ENCODE data around the gene LCORL. TPM values are rescaled to one million over a fixed set of nuclear protein-coding genes. Genes with fewer than 3 reads are reported as not detected.

The LCORL gene
- total and polyA plus RNA-seq, 2 of the 4 experiments (the other 2 are of a cell fraction): 2.1 to 5.0 TPM

- no peak overlapping the region for H2BK20ac ChIP-seq (ENCODE audit: low read depth, low read length)
- in situ Hi-C loops (cut with MboI; ENCODE audit: low sequenced_read_pairs): no loop called here
- H3K27ac ChIP-seq (ENCODE audit: insufficient read depth, low read length): no peak overlapping the region
- no peak overlapping the region for H3K4me3 ChIP-seq (ENCODE audit: insufficient read depth, low read depth, low read length)
- no peak overlapping the region for H2BK120ac ChIP-seq (ENCODE audit: low read depth, low read length)
- no peak overlapping the region for H4K8ac ChIP-seq (ENCODE audit: low read depth in 2 of 2, low read length in 2 of 2)
- no peak overlapping the region for H3K4ac ChIP-seq (ENCODE audit: low read depth, low read length)
- no peak overlapping the region for H3K9ac ChIP-seq (ENCODE audit: low read depth, low read length)
- DNase-seq (no peak), ATAC-seq (ENCODE audit: low read depth) (no peak)
- TF ChIP-seq MXI1 (IDR thresholded peaks at IDR 0.05; ENCODE audit: borderline replicate concordance, low read depth, low read length) (no peak), FOS (IDR thresholded peaks at IDR 0.05; ENCODE audit: low read depth, low read length) (no peak), MAZ (IDR thresholded peaks at IDR 0.05; ENCODE audit: borderline replicate concordance, low read depth, low read length) (no peak), RCOR1 (IDR thresholded peaks at IDR 0.05; ENCODE audit: insufficient replicate concordance, low read length) (no peak), RAD21 (IDR thresholded peaks at IDR 0.05; ENCODE audit: low read length) (no peak), CHD1 (IDR thresholded peaks at IDR 0.05; ENCODE audit: low read depth, low read length) (no peak), ELK1 (IDR thresholded peaks at IDR 0.05; ENCODE audit: borderline replicate concordance, low read depth, low read length) (no peak), USF2 (IDR thresholded peaks at IDR 0.05; ENCODE audit: low read depth, low read length) (no peak), RFX5 (IDR thresholded peaks at IDR 0.05; ENCODE audit: low read depth, low read length) (no peak)
- TF ChIP-seq, protein P1, sequence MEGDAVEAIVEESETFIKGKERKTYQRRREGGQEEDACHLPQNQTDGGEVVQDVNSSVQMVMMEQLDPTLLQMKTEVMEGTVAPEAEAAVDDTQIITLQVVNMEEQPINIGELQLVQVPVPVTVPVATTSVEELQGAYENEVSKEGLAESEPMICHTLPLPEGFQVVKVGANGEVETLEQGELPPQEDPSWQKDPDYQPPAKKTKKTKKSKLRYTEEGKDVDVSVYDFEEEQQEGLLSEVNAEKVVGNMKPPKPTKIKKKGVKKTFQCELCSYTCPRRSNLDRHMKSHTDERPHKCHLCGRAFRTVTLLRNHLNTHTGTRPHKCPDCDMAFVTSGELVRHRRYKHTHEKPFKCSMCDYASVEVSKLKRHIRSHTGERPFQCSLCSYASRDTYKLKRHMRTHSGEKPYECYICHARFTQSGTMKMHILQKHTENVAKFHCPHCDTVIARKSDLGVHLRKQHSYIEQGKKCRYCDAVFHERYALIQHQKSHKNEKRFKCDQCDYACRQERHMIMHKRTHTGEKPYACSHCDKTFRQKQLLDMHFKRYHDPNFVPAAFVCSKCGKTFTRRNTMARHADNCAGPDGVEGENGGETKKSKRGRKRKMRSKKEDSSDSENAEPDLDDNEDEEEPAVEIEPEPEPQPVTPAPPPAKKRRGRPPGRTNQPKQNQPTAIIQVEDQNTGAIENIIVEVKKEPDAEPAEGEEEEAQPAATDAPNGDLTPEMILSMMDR (conservative IDR thresholded peaks at IDR 0.05; ENCODE audit: low read depth, low read length): no peak
- dilution Hi-C loops (cut with HindIII; ENCODE audit: low sequenced_read_pairs, unreplicated experiment): no loop called here
- H4K5ac ChIP-seq (ENCODE audit: low read depth, low read length): no peak overlapping the region
- WGBS, 2 experiments (ENCODE audit: extremely low coverage in 2 of 2, insufficient read length in 1 of 2): 40% methylated on average over 2 of the region's 2 CpGs; no CpG with 5 or more reads in 1 of the 2 experiments
- H4K91ac ChIP-seq (ENCODE audit: insufficient read depth, low read depth, low read length): no peak overlapping the region
- H2BK15ac ChIP-seq (ENCODE audit: low read depth, low read length): no peak overlapping the region
- H3K27me3 ChIP-seq (ENCODE audit: control insufficient read depth, insufficient read depth, low read length): no peaks in the 10 kb centered on the region
- H2AK5ac ChIP-seq (ENCODE audit: low read depth, low read length): no peak overlapping the region
- no peak overlapping the region for H2BK5ac ChIP-seq (ENCODE audit: low read depth, low read length, poor library complexity, severe bottlenecking)
- H3K36me3 ChIP-seq (ENCODE audit: control insufficient read depth, insufficient read depth, low read length): no peaks in the 10 kb centered on the region
- H3K56ac ChIP-seq (ENCODE audit: extremely low read depth, insufficient read depth, low read length): no peak overlapping the region
- no peak overlapping the region for H3K23ac ChIP-seq (ENCODE audit: low read depth, low read length)
- no peak overlapping the region for H3K4me2 ChIP-seq (ENCODE audit: low read depth, low read length)
- no peaks in the 10 kb centered on the region for H3K9me1 ChIP-seq (ENCODE audit: insufficient read depth, low read length)
- H3K14ac ChIP-seq (replicated peaks; ENCODE audit: low read depth, low read length): no peak overlapping the region
- H4K20me1 ChIP-seq (ENCODE audit: insufficient read depth, low read length): no peaks in the 10 kb centered on the region
- BruUV-seq (replicated peaks): no TSS peak
- ChIA-PET POLR2A (ENCODE audit: unreplicated experiment) (no interaction called here), CTCF (no interaction called here)
- no peaks in the 10 kb centered on the region for H3K9me3 ChIP-seq (ENCODE audit: control insufficient read depth, insufficient read depth, low read length)
- H3K79me1 ChIP-seq (ENCODE audit: low read depth in 1 of 2, low read length in 2 of 2): no peaks in the 10 kb centered on the region
- H2AK9ac ChIP-seq (replicated peaks; ENCODE audit: low read depth, low read length, poor library complexity): no peak overlapping the region
- intact Hi-C loops (cut with micrococcal nuclease): no loop called here
- H3K18ac ChIP-seq (ENCODE audit: low read depth, low read length): no peak overlapping the region
- H2AFZ ChIP-seq (replicated peaks; ENCODE audit: low read length, poor library complexity): no peak overlapping the region
- no peaks in the 10 kb centered on the region for H3K4me1 ChIP-seq (ENCODE audit: control insufficient read depth, insufficient read depth, low read length)
Observed at GRCh38 chr4:18067031-18067430, 45.5 kb upstream of the LCORL start.
